Measurements from ENCODE around the gene CDC42BPA.
"Not testable (repeated sequence)": the region's sequence is repeated elsewhere in the genome, so short reads cannot be mapped to it uniquely, and the experiment has no call there.

Gene CDC42BPA, protein sequence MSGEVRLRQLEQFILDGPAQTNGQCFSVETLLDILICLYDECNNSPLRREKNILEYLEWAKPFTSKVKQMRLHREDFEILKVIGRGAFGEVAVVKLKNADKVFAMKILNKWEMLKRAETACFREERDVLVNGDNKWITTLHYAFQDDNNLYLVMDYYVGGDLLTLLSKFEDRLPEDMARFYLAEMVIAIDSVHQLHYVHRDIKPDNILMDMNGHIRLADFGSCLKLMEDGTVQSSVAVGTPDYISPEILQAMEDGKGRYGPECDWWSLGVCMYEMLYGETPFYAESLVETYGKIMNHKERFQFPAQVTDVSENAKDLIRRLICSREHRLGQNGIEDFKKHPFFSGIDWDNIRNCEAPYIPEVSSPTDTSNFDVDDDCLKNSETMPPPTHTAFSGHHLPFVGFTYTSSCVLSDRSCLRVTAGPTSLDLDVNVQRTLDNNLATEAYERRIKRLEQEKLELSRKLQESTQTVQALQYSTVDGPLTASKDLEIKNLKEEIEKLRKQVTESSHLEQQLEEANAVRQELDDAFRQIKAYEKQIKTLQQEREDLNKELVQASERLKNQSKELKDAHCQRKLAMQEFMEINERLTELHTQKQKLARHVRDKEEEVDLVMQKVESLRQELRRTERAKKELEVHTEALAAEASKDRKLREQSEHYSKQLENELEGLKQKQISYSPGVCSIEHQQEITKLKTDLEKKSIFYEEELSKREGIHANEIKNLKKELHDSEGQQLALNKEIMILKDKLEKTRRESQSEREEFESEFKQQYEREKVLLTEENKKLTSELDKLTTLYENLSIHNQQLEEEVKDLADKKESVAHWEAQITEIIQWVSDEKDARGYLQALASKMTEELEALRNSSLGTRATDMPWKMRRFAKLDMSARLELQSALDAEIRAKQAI (N-terminal part only)

GRCh38 chr1:227318016-227318852, at the start of gene CDC42BPA:
CDC42BPA (minus strand) TSS chr1:227318492; CDS start chr1:227317182, 1,310 bp downstream.
- ATAC-seq, result peak; percentile 56 to 59

DNA sequence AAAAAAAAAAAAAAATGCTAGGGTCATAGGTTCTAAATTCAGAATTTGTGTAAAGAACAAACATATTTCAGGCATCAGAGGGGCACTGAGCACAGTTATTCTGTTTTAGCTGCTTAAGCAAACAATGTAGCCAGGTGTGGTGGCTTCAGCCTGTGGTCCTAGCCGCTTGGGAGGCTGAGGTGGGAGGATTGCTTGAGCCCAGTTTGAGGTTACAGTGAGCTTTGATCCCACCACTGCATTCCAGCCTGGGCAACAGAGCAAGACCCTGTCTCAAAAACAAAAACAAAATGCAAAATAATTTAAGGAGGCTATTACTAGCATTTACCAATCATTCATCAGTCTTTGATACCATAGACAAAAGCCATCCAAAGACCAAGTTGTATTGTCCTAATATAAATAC, 49.7 kb upstream of the CDC42BPA start:
- no peak for ATAC-seq

DNA sequence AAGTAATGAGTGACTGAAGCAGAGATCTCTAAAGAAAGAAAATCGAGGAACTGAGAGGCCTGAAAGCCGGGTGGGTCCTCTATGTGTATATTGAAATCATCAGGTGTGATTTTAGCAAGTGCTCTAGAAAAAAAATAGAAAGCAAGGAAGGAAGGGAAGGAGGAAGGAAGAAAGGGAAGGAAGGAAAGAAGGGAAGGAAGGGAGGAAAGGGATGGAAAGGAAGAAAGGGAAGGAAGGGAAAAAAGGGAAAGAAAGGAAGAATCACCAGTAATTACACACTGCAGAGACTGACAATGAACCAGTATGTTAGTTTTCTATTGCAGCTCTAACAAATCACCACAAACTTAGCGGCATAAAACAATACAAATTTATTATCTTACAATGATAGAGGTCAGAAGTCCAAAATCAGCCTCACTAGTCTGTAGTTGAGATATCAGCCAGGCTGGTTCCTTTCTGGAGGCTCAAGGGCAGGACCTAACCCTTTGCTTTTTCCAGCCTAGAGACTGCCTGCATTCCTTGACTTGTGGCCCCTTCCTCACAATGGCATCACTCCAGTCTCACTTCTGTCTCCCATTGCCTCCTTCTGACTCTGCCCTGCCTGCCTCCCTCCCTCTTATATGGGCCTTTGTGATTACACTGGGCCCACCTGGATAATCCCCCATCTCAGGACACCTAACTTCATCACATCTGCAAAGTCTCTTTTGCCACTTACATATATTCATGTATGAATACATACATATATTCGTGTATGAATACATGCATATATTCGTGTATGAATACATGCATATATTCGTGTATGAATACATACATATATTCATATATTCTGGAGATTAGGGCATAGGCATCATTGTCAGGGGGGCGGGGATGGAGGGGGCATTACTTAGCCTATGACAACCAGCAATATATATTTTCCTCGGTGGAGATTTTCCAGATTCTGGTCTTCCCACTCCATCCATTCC, 47.5 kb upstream of the CDC42BPA start:
- no peak for ATAC-seq

DNA sequence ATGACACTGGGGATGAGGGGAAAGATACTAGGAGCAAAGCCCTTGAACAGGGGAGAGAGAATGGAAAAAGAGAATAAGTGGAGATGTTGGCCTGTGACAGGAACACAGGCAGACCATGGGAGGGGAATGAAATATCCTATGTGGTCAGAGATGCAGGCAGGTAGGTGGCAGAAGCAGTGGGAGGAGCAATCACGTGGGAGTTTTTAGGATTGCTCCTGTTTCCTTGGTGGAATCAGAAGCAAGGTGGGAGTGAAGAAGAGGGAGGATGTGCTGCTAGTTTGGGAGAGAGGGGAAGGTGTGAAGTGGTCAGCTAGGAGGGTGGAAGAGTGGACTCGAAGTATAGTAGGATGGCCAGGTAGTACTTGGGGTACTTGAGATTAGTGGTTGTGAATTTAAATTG, 46.4 kb upstream of the CDC42BPA start:
- no peak for ATAC-seq

GRCh38 chr1:227363825-227364224, 45.5 kb upstream of the CDC42BPA start:
- ATAC-seq, result no peak

DNA sequence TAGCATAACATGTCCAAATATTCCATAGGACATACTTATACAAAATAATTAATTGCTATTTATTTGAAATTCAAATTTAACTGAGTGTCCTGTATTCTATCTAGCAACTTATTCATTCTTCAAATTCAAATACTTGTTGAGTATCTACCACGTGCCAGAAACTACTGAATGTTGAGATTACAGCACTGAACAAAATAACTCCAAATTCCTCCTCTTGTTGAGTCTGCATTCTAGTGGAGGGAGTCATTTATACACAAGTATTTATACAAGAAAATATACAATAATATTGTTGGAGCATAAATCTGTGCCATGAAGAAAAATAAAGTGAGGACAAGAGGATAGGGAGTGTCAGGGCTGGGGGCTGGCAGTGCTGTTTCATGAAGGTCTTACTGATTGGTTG, 43.7 kb upstream of the CDC42BPA start:
- no peak for ATAC-seq

DNA sequence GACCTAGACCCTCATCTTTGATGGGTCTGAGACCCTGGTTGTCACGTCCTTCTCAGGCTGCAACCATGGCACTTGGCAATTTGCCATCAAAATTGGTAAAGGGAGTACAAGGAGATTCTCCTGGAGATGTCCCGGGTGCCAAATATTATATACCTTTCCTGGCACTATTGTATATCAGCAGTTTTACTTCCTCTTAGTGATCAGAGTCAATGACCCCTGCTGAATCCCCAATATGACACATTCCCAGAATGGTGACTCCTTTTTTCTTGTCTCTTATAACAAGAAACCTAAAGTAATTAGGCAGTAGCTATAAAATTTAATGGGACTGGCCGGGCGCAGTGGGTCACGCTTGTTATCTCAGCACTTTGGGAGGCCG, 39.6 kb upstream of the CDC42BPA start:
- ATAC-seq, result no peak

GRCh38 chr1:227357171-227357926, 39.1 kb upstream of the CDC42BPA start:
- no peak for ATAC-seq

- no peak for ATAC-seq
Observed at GRCh38 chr1:227356620-227357146, 38.4 kb upstream of the CDC42BPA start.

DNA sequence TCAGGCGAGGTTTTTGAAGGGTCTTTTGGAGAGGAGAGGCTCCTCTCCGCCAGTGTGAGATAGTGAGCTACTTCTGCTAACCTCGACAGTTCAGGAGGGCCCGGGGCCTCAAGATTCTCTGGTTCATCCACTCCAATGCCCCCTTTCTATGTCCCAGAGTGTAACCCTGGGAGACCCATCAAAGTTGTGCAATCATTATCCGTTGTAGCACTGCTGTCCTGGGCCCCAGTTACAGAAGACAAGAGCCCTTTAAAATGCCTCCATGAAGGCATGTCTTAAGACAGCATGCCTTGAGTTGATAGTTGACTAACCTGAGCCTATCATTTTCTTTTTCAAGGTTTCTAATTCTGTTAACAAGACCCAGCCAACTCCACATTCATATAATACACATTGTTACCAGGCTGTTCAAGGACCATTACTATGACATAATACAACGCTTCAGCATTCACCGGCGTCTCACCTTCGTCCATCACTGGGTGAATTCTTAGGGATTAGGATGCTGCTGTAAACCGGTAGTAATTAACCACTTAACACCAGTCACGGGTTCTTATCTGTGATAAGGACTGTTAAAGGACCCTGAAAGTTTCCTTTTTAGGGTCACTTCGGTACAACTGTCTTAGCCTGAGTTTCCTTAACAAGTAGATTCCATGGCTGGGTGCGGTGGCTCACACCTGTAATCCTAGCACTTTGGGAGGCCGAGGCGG, 37.4 kb upstream of the CDC42BPA start:
- ATAC-seq, result no peak

DNA sequence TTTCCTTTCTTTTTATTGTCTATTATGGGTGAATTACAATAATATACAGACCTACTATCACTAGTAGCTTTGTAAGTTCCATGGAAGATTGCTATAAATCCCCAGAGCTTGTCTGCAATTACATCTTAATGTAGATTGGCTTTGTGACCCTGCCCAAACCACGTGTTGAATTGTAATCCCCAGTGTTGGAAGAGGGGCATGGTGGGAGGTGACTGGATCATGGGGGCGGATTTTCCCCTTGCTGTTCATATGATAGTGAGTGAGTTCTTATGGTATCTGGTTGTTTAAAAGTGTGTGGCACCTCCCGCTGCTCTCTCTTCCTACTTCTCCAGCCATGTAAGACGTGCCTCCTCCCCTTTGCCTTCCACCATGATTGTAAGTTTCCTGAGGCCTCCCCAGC, 34.9 kb upstream of the CDC42BPA start:
- ATAC-seq, result no peak

DNA sequence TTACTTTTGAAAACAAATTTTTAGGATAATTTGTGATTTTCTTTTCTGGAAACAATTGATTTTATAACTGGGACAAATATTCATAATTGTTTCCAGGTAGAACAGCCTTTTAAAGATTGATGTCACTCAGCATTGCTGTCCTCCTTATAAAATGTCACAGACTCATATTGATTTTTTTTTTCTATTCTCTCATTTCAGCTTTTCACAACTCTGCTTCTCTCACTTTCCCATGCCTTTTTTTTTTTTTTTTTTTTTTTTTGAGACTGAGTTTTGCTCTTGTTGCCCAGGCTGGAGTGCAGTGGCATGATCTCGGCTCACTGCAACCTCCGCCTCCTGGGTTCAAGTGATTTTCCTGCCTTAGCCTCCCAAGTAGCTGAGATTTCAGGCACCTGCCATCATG, 33.9 kb upstream of the CDC42BPA start:
- not testable (repeated sequence) for ATAC-seq

- ATAC-seq, result no peak
Observed at GRCh38 chr1:227351443-227351842, 33.2 kb upstream of the CDC42BPA start.

DNA sequence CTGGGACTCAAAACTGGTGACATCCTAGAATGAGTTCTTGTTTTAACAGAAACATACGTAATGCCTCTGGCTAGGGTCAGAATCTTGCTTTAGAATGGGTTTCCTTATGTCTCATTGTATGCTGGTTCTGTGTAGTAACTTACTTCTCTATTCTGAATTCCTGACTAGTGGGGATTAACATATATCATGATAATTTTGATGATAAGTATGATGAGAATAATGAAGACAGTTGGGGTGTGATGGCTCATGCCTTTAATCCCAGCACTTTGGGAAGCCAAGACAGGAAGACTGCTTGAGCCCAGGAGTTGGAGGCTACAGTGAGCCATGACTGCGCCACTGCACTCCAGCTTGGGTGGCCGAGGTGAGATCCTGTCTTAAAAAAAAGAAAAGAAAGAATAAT, 31.7 kb upstream of the CDC42BPA start:
- no peak for ATAC-seq

GRCh38 chr1:227343727-227344551, 25.6 kb upstream of the CDC42BPA start:
- no peak for ATAC-seq

DNA sequence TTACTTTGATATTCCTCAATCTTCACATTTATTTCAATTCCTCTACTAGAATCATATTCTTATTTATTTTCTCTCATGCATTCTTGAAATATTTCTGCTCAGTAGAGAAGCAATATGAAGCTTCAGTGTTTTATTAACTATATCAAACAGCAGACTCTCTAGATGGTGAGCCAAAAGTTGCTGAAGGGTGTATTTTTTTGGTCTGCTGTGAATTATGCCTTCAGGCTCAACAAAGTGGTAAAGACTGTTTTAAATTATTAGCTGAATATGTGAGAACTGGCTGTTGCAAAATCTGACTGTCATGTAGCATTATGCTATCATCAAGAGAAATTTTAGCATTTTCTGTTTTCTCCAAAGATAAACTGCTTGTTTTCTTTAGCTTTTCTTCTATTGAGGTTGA, 24.9 kb upstream of the CDC42BPA start:
- ATAC-seq, result no peak

- no peak for ATAC-seq
Observed at GRCh38 chr1:227342075-227342829, 24.0 kb upstream of the CDC42BPA start.

DNA sequence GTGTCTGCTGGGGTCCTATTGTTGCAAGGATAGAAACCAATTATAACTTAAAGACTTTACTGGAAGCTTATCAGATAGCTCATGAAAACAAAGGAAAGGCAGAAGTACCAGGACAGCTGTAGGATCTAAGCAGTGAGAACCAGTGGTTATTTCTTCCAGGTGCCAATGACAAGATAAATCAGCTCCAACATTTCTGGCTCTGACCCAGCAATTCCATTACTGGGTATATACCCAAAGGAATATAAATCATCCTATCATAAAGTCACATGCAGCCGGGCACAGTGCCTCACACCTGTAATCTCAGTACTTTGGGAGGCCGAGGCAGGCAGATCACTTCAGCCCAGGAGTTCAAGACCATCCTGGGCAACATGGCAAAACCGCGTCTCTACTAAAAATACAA, 17.8 kb upstream of the CDC42BPA start:
- ATAC-seq, result not testable (repeated sequence)

All from activated CD4-positive, CD25-positive, alpha-beta regulatory T cell treated with anti-CD3 and anti-CD28 coated beads, Interleukin-2, amount 50 U/mL, for 24 hours (primary cell).